Spleen (tissue), 11 donors: ENCODE data around the gene NR3C1. TPM values are rescaled to one million over a fixed set of nuclear protein-coding genes. Genes with fewer than 3 reads are reported as not detected.
A peak's percentile ranks its signal among the peaks of the same experiment; 100 is the strongest.

ENCODE experiments used
- DNase-seq: peaks from one replicate; pipeline ENCODE4 v3.0.0-alpha.2; 2020
- H3K27ac ChIP-seq, 8 donors: fragments of 200-600 bp; sonication (generic) in 7 of 8; 1 replicate in 4 of 8; 2 replicates in 4 of 8; pipeline versions ENCODE4 v1.5.0 to v1.8.0; 2016 to 2021; ENCODE audit warnings: inconsistent platforms in 4 of 8, mild to moderate bottlenecking in 4 of 8, moderate library complexity in 1 of 8
- H3K27me3 ChIP-seq, 7 donors: fragments of 200-600 bp; sonication (generic) in 6 of 7; replicated peaks in 1 of 7; 1 replicate in 4 of 7; 2 replicates in 3 of 7; pipeline versions ENCODE4 v1.5.0 to v1.8.0; 2016 to 2021; ENCODE audit warnings: inconsistent platforms in 3 of 7, mild to moderate bottlenecking in 1 of 7
- H3K36me3 ChIP-seq, 6 donors: fragments of 200-600 bp; sonication (generic) in 5 of 6; 1 replicate in 4 of 6; 2 replicates in 2 of 6; pipeline versions ENCODE4 v1.5.0 to v1.8.0; 2016 to 2021; ENCODE audit warnings: inconsistent platforms in 2 of 6
- H3K4me1 ChIP-seq, 6 donors: fragments of 200-600 bp; sonication (generic) in 5 of 6; 1 replicate in 3 of 6; 2 replicates in 3 of 6; pipeline versions ENCODE4 v1.5.0 to v1.8.0; 2016 to 2021; ENCODE audit warnings: inconsistent platforms in 3 of 6
- H3K4me3 ChIP-seq, 8 donors: fragments of 200-600 bp; sonication (generic) in 7 of 8; 1 replicate in 4 of 8; 2 replicates in 4 of 8; pipeline versions ENCODE4 v1.5.0 to v1.8.0; 2016 to 2021; ENCODE audit warnings: inconsistent platforms in 4 of 8, mild to moderate bottlenecking in 4 of 8, moderate library complexity in 2 of 8
- H3K9me3 ChIP-seq, 8 donors: fragments of 200-600 bp; sonication (generic) in 7 of 8; 1 replicate in 4 of 8; 2 replicates in 4 of 8; pipeline versions ENCODE4 v1.5.0 to v1.8.0; 2016 to 2021; ENCODE audit warnings: inconsistent platforms in 4 of 8
- CTCF ChIP-seq, 11 experiments: fragments of 200-600 bp in 7 of 11; fragments of 450-650 bp in 4 of 11; sonication (generic) in 4 of 11; IDR thresholded peaks in 8 of 11; conservative IDR thresholded peaks in 3 of 11; 1 replicate in 7 of 11; 2 replicates in 4 of 11; pipeline versions ENCODE4 v1.4.0 to v1.8.0; 2016 to 2021; ENCODE audit warnings: antibody characterized with exemption in 11 of 11, inconsistent platforms in 4 of 11, mild to moderate bottlenecking in 1 of 11
- POLR2A ChIP-seq, 3 donors: fragments of 450-650 bp; IDR thresholded peaks; one replicate each; pipeline ENCODE4 v1.5.1; 2017; ENCODE audit warnings: antibody characterized with exemption in 3 of 3, mild to moderate bottlenecking in 1 of 3
- POLR2AphosphoS5 ChIP-seq, 3 donors: sonication (generic); formaldehyde crosslinking; IDR thresholded peaks; one replicate each; pipeline ENCODE4 v1.5.1; 2017; ENCODE audit warnings: antibody characterized with exemption in 3 of 3
- WGBS, 5 donors: extraction: QIAGEN DNeasy Blood & Tissue Kit in 3 of 5; methylation state at CpG; one replicate each; pipeline versions ENCODE4 v1.1.5 to v1.1.7; 2013 to 2018; 5-methylcytosine and 5-hydroxymethylcytosine counted together
- intact Hi-C: fragments of 100-400 bp; cut with DNase I; formaldehyde crosslinking; loops from one replicate; pipeline ENCODE4 v1.15.0; 2023; ENCODE audit warnings: low total_unique reads
- polyA plus RNA-seq, 3 donors: library from polyadenylated mRNA; stranded (reverse); fragments of 200-250 nt; gene quantifications; one replicate each; pipeline ENCODE4 v1.2.1, GENCODE V29; 2013
- total RNA-seq, 7 donors: library from RNA; depleted of rRNA in 3 of 7; stranded (reverse); fragments of >200 nt in 3 of 7; fragmentation: NEBNext Ultra II Directional in 4 of 7; extraction: Animal tissue kit (Norgen Biotek cat#: 25700) in 4 of 7; gene quantifications; one replicate each; pipeline versions ENCODE4 v1.1.0 to v1.2.1, GENCODE V29; 2016 to 2021
- donor health status: healthy with polysubstance abuse.
- donor health status: DM: no; HTN: no; CAD: no; lungs with moderate emphysema.
- donor health status: DM: no; HTN: no; CAD: no.
- donor health status: Bipolar disorder and iron deficiency.
- donor health status: healthy.
- donor health status: DM: no; HTN: no; CAD: no.
- donor health status: DM: yes; HTN: yes; CAD: no.

Gene NR3C1
- total and polyA plus RNA-seq, 10 donors, result 18.2 to 97.8 (median 71.2) TPM

- WGBS, 5 donors, result 74 to 91% (median 80%) methylated on average over 2 of the region's 2 CpGs
- no peak for DNase-seq
- no peak for TF ChIP-seq POLR2AphosphoS5 (IDR thresholded peaks at IDR 0.05)
- no peak for TF ChIP-seq CTCF (IDR thresholded peaks at IDR 0.05 in 8 of 11, conservative IDR thresholded peaks at IDR 0.05 in 3 of 11)
- TF ChIP-seq POLR2A (IDR thresholded peaks at IDR 0.05), result no peak
- no peaks in the 10 kb centered on the region for H3K9me3 ChIP-seq
- no peaks in the 10 kb centered on the region for H3K27me3 ChIP-seq
- peaks cover 6 to 21% (median 16%) of the 10 kb centered on the region in 6 donors for H3K4me1 ChIP-seq
- peak overlapping the region in 1 of 8 donors; percentile 35 for H3K27ac ChIP-seq
- intact Hi-C loops, result loop anchor here (10.0 kb wide), 2 partner anchors 415 to 485 kb away; no protein-coding TSS in a partner anchor
- no peaks in the 10 kb centered on the region for H3K36me3 ChIP-seq
- H3K4me3 ChIP-seq, result no peak overlapping the region
These were observed 6.4 kb upstream of the NR3C1 start for GRCh38 chr5:143409926-143410325.

- no peaks in the 10 kb centered on the region for H3K27me3 ChIP-seq
- H3K27ac ChIP-seq, result no peak overlapping the region
- peaks cover 2 to 16% (median 8%) of the 10 kb centered on the region in 6 donors for H3K4me1 ChIP-seq
- H3K4me3 ChIP-seq, result no peak overlapping the region
- H3K36me3 ChIP-seq, result no peaks in the 10 kb centered on the region
- DNase-seq, result no peak
- H3K9me3 ChIP-seq, result no peaks in the 10 kb centered on the region
- intact Hi-C loops, result loop anchor here (10.0 kb wide), 2 partner anchors 418 to 482 kb away; no protein-coding TSS in a partner anchor
- TF ChIP-seq POLR2AphosphoS5 (IDR thresholded peaks at IDR 0.05) (no peak), CTCF (IDR thresholded peaks at IDR 0.05 in 8 of 11, conservative IDR thresholded peaks at IDR 0.05 in 3 of 11) (no peak), POLR2A (IDR thresholded peaks at IDR 0.05) (no peak)
- WGBS, 5 donors, result 93 to 99% (median 96%) methylated on average over 1 of the region's 1 CpG
These were observed 2.9 kb upstream of the NR3C1 start for GRCh38 chr5:143406408-143406807.

GRCh38 chr5:143405849-143406098 lies 2.3 kb upstream of the NR3C1 start:
- peaks cover 8 to 22% (median 14%) of the 10 kb centered on the region in 6 donors for H3K4me1 ChIP-seq
- H3K36me3 ChIP-seq, result no peaks in the 10 kb centered on the region
- TF ChIP-seq POLR2A (IDR thresholded peaks at IDR 0.05) (no peak), POLR2AphosphoS5 (IDR thresholded peaks at IDR 0.05) (no peak), CTCF (IDR thresholded peaks at IDR 0.05 in 8 of 11, conservative IDR thresholded peaks at IDR 0.05 in 3 of 11) (no peak)
- H3K9me3 ChIP-seq, result no peaks in the 10 kb centered on the region
- no peaks in the 10 kb centered on the region for H3K27me3 ChIP-seq
- peak overlapping the region; percentile 70 to 89 (median 86) for H3K4me3 ChIP-seq
- intact Hi-C loops, result loop anchor here (10.0 kb wide), 2 partner anchors 419 to 481 kb away; no protein-coding TSS in a partner anchor
- WGBS, 5 donors, result 71 to 83% (median 80%) methylated on average over 3 of the region's 3 CpGs
- H3K27ac ChIP-seq, result peak overlapping the region; percentile 98 to 100 (median 100)
- no peak for DNase-seq

- no peaks in the 10 kb centered on the region for H3K27me3 ChIP-seq
- H3K27ac ChIP-seq, result peak overlapping the region; percentile 98 to 100 (median 100)
- H3K9me3 ChIP-seq, result no peaks in the 10 kb centered on the region
- TF ChIP-seq CTCF (IDR thresholded peaks at IDR 0.05 in 8 of 11, conservative IDR thresholded peaks at IDR 0.05 in 3 of 11), result peak in 4 of 11 experiments; percentile 3 to 30 (median 17)
- peak; percentile 89 to 92 (median 89) for TF ChIP-seq POLR2AphosphoS5 (IDR thresholded peaks at IDR 0.05)
- peak in 1 of 3 donors; percentile 70 for TF ChIP-seq POLR2A (IDR thresholded peaks at IDR 0.05)
- 2 to 4% (median 3%) methylated on average over 41 to 52 of the region's 52 CpGs for WGBS, 5 donors
- intact Hi-C loops, result loop anchor here (10.0 kb wide), 2 partner anchors 420 to 480 kb away; no protein-coding TSS in a partner anchor
- H3K4me1 ChIP-seq, result peaks cover 13 to 27% (median 19%) of the 10 kb centered on the region in 6 donors
- peak overlapping the region; percentile 70 to 89 (median 86) for H3K4me3 ChIP-seq
- peak; percentile 97 for DNase-seq
- peaks cover 0 to 3% (median 0%) of the 10 kb centered on the region in 6 donors for H3K36me3 ChIP-seq
These were observed 1.8 kb upstream of the NR3C1 start for GRCh38 chr5:143405063-143405848.
